ENCODE data around the gene FIGNL2. TPM values are rescaled to one million over a fixed set of nuclear protein-coding genes. Genes with fewer than 3 reads are reported as not detected.
A peak's percentile ranks its signal among the peaks of the same experiment; 100 is the strongest.

FIGNL2 gene
- total and polyA plus RNA-seq, 2 of the 4 experiments (the other 2 are of a cell fraction), result under 0.01 to 0.12 TPM

DNA sequence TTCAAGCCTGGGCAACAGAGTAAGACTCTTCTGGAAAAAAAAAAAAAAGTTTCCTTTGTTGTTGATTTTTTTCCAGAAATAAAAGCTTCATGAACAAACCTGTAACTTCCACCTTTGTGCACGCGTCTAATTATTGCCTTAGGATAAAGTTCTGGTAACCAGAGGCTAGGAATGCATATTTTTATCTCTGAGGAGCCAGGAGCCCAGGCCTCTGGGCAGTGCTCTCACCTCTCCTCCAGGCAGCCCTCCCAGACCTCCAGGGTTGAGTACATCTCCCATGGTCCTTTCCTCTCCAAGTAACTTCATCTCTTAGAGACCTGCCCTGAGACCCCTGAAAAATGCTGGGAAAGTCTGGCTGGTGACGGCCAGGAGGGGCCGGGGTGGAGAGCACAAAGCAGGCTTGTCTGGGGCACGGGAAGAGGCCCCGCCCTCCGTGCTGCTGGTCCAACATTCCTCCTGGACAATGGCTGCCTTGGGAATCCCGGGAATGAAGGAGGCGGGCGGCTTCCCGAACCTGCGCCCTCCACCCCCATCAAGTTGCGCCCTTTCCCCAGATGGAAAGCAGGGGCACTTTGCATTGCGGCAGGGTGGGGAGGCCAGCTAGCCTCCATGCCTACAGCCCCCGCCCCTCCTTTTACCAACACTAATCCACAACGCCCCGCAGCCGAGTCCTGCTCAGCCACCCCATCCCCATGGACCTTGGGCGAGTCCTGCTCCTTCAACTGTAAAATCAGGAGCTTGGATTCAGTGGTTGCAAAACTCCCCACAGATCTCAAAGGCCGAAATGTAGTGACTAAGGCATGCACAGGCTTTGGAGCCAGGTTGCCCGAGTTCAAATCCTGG, 7.3 kb upstream of the FIGNL2 start:
- H3K27ac ChIP-seq (ENCODE audit: insufficient read depth, low read length), result peak overlapping the region; percentile 38
- peak overlapping the region; percentile 68 for H4K91ac ChIP-seq (ENCODE audit: insufficient read depth, low read depth, low read length)
- H3K9ac ChIP-seq (ENCODE audit: low read depth, low read length), result 0 out of 2 replicates have a peak overlapping the region, but pooled peaks have one; percentile 11
- H2BK20ac ChIP-seq (ENCODE audit: low read depth, low read length), result peak overlapping the region; percentile 57; the same call in 1 of the 2 replicates
- H2AFZ ChIP-seq (replicated peaks; ENCODE audit: low read length, poor library complexity), result peak overlapping the region; percentile 95
- 18% methylated on average over 2 of the region's 21 CpGs; no CpG with 5 or more reads in 1 of the 2 experiments for WGBS, 2 experiments (ENCODE audit: extremely low coverage in 2 of 2, insufficient read length in 1 of 2)
- dilution Hi-C loops (cut with HindIII; ENCODE audit: low sequenced_read_pairs, unreplicated experiment) (loop anchor here (25.0 kb wide), 1 partner anchor 106 kb away; the partner anchor contains the start of gene ACVR1B), in situ Hi-C loops (cut with MboI; ENCODE audit: low sequenced_read_pairs) (no loop called here), intact Hi-C loops (cut with micrococcal nuclease) (no loop called here)
- peak overlapping the region; percentile 39; the same call in 1 of the 2 replicates for H3K14ac ChIP-seq (replicated peaks; ENCODE audit: low read depth, low read length)
- H4K8ac ChIP-seq (ENCODE audit: low read depth in 2 of 2, low read length in 2 of 2), result peak overlapping the region; percentile 82 to 83; a peak in 2 of 4 replicates
- H3K4ac ChIP-seq (ENCODE audit: low read depth, low read length), result peak overlapping the region; percentile 82
- POLR2A ChIA-PET (ENCODE audit: unreplicated experiment), result interaction anchor here (0.7 kb wide), 1 partner anchor 227 kb away, joined by 9 read pairs; no protein-coding TSS in a partner anchor
- H3K4me3 ChIP-seq (ENCODE audit: insufficient read depth, low read depth, low read length), result peak overlapping the region; percentile 29; the same call in 1 of the 2 replicates
- H2BK120ac ChIP-seq (ENCODE audit: low read depth, low read length), result peak overlapping the region; percentile 66
- no peaks in the 10 kb centered on the region for H3K9me3 ChIP-seq (ENCODE audit: control insufficient read depth, insufficient read depth, low read length)
- peak overlapping the region; percentile 13; the same call in 1 of the 2 replicates for H3K23ac ChIP-seq (ENCODE audit: low read depth, low read length)
- DNase-seq, result peak; percentile 21
- H3K79me1 ChIP-seq (ENCODE audit: low read depth in 1 of 2, low read length in 2 of 2), result no peaks in the 10 kb centered on the region
- ATAC-seq (ENCODE audit: low read depth), result peak; percentile 97
- H3K27me3 ChIP-seq (ENCODE audit: control insufficient read depth, insufficient read depth, low read length), result peaks cover 12% of the 10 kb centered on the region
- peak overlapping the region; percentile 62; the same call in 1 of the 2 replicates for H4K5ac ChIP-seq (ENCODE audit: low read depth, low read length)
- H3K4me1 ChIP-seq (ENCODE audit: control insufficient read depth, insufficient read depth, low read length), result no peaks in the 10 kb centered on the region; the same call in 1 of the 2 replicates
- H3K18ac ChIP-seq (ENCODE audit: low read depth, low read length), result 0 out of 2 replicates have a peak overlapping the region, but pooled peaks have one; percentile 8
- H3K4me2 ChIP-seq (ENCODE audit: low read depth, low read length), result peak overlapping the region; percentile 59
- H2BK15ac ChIP-seq (ENCODE audit: low read depth, low read length), result peak overlapping the region; percentile 10; the same call in 1 of the 3 replicates
- H3K36me3 ChIP-seq (ENCODE audit: control insufficient read depth, insufficient read depth, low read length), result no peaks in the 10 kb centered on the region
- TF ChIP-seq MXI1 (IDR thresholded peaks at IDR 0.05; ENCODE audit: borderline replicate concordance, low read depth, low read length), result no peak
- TF ChIP-seq CHD1 (IDR thresholded peaks at IDR 0.05; ENCODE audit: low read depth, low read length), result no peak
- no peak for TF ChIP-seq NFE2L2 (IDR thresholded peaks at IDR 0.05; ENCODE audit: low read depth, low read length)
- TF ChIP-seq MAFK (IDR thresholded peaks at IDR 0.05; ENCODE audit: low read depth, low read length), result no peak
- no peak overlapping the region for H2BK5ac ChIP-seq (ENCODE audit: low read depth, low read length, poor library complexity, severe bottlenecking)
- H4K20me1 ChIP-seq (ENCODE audit: insufficient read depth, low read length), result no peaks in the 10 kb centered on the region
- CTCF ChIA-PET, result interaction anchor here (0.6 to 1.2 kb wide), 3 partner anchors 19 to 479 kb away, joined by 3 read pairs; no protein-coding TSS in a partner anchor
- no peak overlapping the region for H3K56ac ChIP-seq (ENCODE audit: extremely low read depth, insufficient read depth, low read length)
- no TSS peak for BruUV-seq (replicated peaks)
- no peak overlapping the region for H2AK5ac ChIP-seq (ENCODE audit: low read depth, low read length)
- H2AK9ac ChIP-seq (replicated peaks; ENCODE audit: low read depth, low read length, poor library complexity), result peak overlapping the region; percentile 69
- H3K9me1 ChIP-seq (ENCODE audit: insufficient read depth, low read length), result no peaks in the 10 kb centered on the region

All from IMR-90 (cell line).